AG08396 (cell line): ENCODE measurements around the gene SPG7.

Source experiments
- DNase-seq: peaks from one replicate; pipeline ENCODE4 v3.0.0; 2012; ENCODE audit warnings: low spot score, mixed read lengths

Gene SPG7

DNA sequence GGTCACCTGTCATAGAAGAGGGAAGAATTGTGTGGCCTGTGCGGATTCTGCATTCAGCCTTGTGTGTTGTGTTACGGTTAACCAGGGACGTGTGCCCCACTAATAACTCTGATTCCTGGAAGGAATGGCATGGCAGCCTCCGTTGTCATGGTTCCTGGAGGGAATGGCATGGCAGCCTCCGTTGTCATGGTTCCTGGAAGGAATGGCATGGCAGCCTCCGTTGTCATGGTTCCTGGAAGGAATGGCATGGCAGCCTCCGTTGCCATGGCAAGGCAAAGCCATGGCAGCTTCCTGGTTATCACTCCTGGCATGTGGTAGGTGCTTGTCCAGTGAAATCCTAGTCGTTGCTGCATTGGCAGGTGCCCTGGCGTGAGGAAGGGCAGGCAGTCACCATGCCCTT is 8.9 kb downstream of the SPG7 start:
- DNase-seq: no peak

DNA sequence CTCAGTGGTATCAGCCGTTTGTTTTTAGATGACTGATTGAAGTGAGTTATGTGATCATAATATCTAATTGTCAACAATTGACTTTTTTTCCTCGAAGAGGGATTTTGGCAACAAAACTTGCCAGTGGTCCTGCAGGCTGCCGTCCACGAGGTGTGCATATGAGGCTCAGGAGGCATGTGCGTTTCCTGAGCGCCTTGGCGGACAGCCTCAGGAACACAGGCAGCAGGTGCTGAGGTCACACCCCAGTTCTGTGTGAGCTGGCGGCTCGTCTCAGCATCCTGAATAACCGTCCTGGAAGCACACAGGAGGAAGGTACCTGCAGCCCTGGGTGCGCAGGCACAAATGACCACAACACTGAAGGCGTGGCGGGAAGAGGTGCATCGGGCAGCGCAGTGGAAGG is 11.7 kb downstream of the SPG7 start:
- DNase-seq: no peak

DNA sequence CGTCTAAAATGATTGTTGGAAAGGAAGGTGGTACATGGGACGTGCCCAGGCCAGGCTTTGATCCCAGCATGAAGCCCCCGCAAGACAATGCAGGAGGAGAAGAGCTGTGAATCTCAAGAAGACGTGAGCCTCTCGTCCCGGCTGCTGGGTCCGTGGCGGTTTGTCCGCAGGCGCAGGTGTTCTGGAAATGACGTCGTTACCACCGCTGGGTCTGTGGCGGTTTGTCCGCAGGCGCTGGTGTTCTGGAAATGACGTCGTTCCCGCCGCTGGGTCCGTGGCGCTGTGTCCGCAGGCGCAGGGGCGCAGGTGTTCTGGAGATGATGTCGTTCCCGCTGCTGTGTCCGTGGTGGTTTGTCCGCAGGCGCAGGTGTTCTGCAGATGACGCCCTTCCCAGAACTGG is 14.1 kb downstream of the SPG7 start:
- DNase-seq: no peak

DNA sequence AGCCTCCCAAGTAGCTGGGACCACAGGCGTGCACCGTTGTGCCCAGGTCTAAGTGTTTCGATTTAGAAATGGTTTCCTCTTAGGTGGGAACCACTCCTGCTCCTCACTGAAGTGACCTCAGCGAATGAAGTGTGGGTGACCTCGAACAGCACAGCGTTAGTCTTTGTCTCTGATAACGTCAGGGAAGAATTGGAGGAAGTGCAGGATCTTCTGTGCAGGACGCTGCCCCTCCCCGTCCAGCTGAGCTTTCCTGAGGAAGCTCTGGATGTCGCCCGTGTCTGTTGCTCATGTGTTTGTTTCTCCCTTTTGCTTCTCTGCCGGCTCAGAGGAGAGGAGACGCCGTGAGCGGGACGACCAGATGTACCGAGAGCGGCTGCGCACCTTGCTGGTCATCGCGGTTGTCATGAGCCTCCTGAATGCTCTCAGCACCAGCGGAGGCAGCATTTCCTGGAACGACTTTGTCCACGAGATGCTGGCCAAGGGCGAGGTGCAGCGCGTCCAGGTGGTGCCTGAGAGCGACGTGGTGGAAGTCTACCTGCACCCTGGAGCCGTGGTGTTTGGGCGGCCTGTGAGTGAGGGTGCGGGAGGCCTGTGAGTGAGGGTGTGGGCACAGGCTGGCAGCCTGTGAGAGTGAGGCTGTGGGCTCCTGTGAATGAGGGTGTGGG is 15.6 kb downstream of the SPG7 start:
- DNase-seq: no peak

DNA sequence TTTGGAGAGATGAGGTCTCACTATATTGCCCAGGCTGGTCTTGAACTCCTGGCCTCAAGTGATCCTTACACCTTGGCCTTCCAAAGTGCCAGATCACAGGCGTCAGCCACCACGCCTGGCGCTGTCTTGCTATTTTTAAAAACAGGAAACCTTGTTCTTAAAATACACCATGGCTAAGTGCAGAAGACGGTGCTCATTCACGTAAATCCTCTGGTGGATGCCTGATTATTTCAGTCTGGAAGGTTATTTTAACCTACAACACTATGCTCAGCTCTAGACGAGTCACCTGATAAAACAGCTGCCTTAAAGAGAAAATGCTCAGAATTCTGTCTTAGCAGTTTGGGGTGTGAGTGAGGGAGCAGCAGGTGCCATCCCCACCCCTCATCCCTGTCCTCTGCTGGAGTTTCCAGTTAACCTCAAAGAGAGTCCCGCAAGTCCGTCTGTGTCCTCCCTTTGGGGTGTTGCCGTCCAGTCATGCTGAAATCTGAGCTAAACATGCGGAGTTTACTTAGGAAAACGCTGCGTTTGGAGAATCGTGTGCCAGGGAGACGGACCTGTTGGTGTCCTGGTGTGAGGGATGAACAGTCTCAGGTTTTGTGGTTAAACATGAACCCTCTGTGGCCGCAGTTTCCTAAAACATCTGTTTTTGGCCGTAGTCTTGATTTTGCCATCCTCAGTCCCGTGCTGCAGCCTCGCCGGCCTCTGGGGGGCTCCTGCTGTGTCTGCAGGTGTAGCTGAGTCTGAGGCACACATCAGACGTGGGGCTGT is 17.1 kb downstream of the SPG7 start:
- no peak for DNase-seq

DNA sequence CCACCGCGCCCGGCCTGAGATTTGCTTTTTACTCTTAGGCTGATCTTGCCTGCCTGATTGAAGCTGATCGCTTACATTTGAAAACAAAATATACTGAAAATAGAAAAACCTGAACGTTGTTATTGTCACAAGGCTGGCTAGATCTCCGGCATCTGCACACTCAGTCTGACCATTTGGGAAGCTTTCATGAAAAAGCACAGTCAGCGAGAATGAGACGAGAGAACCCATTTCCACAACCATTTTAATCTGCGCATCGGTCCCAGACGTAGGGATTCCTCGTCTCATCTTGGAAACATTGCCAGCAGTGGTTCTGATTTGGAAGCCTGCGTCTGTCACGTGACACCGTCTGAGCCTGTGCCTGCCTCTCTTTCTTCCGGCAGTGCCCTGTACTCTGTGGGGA is 20.9 kb downstream of the SPG7 start:
- no peak for DNase-seq

DNA sequence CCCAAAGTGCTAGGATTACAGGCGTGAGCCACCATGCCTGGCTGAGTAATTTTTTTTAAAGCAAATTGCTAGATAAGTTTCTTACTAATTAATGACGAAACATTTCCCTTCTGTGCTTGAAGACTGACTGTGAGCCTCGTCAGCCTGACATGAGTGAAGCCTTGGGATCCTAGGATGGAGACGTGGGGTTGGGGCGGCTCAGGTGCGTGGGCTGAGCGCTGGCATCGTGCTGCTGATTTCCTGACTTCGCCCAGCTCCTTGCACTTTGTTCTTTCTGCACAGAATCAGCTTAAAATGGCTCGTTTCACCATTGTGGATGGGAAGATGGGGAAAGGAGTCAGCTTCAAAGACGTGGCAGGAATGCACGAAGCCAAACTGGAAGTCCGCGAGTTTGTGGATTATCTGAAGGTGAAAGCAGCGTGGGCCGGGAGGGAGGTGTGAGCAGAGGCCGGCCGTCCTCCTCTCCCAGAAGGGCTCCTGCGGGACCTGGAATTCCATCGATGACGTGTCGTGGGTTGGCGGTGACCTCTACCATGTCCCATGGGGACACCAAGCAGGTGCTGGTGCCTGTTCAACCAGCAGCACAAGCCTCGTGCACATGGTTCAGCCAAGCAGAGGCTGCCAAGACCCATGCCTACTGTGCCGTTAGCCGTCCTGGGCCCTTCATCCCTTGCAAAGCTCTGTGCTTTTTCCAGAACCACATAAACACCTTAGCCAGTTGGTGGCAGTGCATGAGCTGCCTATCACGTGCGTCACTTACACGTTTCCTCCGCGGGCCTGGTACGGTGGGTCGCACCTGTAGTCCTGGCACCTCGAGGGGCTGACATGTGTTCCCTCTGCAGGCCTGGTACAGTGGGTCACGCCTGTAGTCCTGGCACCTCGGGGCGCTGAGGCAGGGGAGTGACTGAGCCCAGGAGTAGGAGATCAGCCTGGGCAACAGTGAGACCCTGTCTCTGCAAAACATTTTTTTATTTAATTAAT is 22.5 kb downstream of the SPG7 start:
- DNase-seq: no peak

DNA sequence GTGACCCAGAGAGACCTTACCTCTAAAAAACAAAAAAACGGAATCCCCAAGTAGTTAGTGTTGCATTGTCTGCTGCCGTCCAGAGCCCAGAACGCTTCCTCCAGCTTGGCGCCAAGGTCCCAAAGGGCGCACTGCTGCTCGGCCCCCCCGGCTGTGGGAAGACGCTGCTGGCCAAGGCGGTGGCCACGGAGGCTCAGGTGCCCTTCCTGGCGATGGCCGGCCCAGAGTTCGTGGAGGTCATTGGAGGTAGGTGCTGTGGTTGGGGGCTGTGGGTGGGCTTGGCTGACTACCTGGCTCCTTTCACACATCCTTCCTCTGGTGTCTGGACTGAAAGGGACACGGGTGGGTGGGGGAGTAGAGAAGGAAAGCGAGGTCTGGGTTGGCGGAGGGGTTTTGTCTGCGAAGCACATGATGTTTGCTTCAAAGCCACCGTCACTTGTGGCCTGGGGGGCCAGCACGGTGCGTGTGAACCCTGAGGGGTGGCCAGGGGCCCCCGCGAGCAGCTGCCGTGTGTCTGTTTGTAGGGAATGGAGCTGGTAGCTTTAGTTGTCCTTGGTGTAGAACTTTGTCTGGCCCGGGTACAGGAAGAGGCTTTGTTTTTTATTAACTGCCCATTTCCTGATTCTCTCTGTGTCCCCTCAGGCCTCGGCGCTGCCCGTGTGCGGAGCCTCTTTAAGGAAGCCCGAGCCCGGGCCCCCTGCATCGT is 23.8 kb downstream of the SPG7 start:
- DNase-seq: no peak

DNA sequence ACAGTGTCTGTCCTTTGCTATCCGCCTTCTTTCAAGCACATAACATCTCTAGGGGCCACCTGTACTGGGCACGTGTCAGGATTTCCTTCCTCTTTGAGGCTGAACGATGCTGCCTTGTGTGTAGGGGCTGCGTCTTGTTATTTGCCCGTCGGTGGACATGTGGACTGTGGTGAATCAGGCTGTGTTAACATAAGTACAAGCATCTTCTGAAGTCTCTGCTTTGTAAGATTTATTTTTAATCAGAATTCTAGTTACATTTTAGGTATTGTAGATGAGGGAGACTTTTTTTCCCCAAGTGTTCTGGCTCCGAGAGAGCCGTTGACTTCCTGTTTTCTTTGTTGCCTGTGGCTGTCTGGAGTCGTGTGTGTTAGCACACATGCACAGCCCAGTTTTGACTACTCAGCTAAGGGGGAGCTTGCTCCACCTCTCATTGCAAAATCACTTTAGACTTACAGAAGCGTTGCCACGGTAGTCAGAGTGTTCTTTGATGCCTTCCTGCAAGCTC is 26.1 kb downstream of the SPG7 start:
- DNase-seq: no peak

DNA sequence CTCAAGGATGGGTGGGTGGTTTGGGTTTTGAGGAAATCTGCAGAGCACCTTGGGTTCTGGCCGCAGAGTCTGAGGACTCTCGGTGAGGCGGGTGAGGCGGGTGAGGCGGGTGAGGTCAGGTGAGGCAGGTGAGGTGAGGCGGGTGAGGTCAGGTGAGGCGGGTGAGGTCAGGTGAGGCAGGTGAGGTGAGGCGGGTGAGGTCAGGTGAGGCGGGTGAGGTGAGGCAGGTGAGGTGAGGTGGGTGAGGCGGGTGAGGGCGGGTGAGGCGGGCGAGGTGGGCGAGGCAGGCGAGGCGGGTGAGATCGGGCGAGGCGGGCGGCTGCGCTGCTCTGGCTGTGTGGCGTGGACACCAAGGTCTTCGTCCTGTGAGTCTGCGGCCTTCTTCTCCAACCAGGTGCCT is 28.2 kb downstream of the SPG7 start:
- DNase-seq: no peak

DNA sequence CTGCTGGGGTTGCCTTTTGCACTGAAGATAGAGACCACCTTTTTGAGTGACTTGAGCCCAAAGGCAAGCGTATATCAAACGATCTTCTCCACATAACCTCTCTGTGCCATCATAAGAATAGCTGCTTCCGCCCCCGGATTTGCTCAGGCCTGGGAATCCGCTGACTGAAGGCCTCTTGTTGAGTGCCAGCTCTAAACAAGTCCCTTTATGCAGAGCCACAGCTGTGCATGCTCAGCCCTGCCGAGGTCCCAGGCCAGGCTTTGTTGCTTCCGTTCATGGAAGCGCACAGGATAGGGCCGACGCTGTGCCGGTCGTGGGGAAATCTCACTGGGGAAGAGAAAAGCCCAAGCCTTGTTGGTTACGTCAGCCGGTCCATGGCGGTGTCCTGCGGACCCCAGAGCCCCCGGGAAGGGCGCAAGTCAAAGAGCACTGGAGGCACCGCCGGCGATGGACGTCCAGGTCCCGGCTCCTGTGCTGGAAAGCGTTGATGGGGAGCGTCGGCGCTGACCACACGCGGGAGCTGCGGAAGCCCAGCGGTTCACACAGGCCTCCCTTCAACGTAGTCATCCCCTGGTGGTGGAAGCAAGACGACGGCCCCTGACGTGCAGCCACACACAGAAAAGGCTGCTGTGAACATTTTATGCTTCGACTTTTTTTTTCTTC is 28.8 kb downstream of the SPG7 start:
- DNase-seq: no peak

DNA sequence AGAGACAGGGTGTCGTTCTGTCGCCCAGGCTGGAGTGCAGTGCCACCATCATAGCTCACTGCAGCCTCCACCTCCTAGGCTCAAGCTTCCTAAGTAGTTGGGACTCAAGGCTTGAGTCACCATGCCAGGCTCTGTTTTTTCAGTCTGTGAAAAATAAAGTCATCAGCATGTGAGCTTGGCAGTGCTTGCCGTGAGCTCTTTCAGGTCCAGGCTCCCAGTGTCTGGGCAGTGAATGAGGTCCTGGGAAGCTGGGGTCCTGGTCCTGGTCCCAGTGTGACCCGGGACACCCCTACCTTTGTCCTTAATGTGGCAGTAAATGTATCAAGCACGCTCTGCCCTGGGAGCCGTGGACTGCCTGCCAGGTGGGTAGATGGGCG is 29.3 kb downstream of the SPG7 start:
- no peak for DNase-seq

DNA sequence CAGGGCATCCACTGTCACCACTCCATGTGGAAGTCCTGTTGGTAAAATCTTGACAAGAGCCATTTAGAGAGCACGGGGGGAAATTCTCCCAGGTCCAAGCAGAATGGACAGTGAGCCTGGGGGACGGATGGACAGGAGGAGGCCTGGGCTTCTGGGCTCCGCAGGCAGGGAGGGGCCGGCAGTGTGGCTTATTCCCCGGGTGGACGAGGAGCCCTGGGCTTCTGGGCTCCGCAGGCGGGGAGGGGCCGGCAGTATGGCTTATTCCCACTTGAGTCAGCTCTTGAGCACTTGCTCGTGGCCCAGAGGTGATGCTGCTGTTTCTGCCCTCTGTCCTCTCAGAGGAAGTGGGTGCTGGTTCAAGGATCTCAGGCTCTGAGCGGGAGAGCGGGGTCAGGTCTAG is 30.1 kb downstream of the SPG7 start:
- DNase-seq: no peak

DNA sequence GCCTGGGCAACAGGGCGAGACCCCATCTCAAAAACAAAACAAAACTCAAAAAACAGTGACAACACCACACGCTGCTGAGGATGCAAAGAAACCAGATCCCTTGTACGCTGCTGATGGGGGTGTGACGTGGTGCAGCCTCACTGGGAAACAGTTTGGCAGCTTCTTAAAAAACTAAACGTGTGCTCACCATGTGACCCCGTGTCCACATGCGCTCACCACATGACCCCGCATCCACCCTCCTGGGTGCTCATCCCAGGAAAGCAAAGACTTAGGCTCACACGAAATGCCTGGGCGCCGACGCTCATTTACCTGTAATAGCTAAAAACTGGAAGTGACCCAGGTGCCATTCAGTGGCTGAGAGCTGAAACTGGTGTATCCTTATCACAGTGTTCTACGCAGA is 32.4 kb downstream of the SPG7 start:
- DNase-seq: no peak

DNA sequence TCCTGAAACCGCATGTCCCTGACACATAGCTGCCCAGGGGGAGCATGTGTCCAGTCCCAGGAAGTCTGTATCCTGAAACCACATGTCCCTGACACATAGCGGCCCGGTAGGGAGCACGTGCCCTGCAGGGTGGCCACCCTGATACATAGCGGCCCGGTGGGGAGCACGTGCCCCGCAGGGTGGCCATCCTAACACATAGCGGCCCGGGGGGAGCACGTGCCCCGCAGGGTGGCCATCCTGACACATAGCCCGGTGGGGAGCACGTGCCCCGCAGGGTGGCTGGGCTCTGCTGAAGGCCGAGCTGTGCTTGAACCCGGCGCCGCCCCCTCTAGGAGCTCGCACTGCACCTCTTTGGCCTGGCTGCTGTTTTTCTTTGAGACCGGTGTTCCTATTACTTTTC is 33.6 kb downstream of the SPG7 start:
- DNase-seq: no peak

DNA sequence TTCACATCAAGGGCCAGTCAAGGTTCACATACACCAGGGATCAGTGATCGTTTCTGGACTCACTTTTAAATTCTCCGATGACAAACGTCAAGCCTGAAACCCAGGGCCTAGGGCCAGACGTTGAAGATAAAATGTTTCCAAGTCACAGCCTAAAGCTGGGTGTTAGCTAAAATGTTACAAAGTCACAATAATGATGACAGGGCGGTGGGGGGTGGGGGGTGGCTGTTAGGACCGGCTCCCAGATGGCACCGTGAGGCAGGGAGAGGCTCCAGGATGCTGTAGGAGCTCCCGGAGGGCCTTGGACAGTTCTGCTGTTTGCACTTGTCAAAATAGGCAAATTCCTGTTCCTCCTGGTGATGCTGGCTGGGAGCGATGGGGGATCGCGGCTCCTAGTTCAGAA is 35.9 kb downstream of the SPG7 start:
- no peak for DNase-seq

DNA sequence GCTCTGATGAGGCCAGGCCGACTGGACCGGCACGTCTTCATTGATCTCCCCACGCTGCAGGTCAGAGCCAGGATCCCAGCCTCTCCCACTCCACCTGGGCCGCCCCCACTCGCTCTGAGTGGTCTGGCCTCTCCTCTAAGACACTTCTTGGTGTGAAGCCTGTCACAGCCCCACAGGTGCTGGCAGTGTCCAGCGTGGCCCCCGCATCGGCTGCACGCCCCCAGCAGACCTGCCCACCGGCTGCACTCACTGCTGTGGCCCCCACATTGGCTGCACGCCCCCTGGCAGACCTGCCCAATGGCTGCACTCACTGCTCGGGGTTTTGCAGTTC is 36.5 kb downstream of the SPG7 start:
- DNase-seq: no peak

DNA sequence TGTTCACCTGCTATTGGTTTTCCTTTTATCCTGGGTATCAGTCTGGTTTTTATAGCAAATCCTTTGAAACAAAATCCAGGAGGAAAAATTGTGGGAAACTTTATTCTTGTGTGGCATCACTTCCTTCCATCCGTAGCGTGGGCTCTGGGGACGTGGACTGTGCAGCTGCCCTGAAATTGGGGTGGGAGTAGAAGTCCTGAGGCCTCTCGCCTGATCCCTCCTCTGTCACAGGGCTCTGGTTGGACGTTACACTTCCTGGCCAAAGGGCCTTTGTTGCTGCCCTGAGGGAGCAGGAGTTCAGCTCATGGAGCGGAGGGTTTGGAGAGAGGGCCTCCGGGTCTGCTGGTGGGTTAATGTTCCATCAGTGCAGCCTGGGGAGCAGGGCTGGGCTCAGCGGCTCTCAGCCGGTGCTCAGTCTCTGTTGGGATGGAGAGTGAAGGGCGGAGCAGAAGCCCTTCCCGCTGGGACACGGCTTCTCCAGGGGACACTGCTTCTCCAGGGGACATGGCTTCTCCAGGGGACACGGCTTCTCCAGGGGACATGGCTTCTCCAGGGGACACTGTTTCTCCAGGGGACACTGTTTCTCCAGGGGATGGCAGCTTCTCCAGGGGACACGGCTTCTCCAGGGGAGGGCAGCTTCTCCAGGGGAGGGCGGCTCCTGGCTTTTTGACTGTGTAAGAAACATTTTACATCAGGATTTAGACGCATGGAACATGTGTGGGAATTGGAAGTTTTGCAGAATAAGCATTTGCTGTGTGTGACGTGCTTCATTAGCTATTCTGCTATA is 37.0 kb downstream of the SPG7 start:
- no peak for DNase-seq

DNA sequence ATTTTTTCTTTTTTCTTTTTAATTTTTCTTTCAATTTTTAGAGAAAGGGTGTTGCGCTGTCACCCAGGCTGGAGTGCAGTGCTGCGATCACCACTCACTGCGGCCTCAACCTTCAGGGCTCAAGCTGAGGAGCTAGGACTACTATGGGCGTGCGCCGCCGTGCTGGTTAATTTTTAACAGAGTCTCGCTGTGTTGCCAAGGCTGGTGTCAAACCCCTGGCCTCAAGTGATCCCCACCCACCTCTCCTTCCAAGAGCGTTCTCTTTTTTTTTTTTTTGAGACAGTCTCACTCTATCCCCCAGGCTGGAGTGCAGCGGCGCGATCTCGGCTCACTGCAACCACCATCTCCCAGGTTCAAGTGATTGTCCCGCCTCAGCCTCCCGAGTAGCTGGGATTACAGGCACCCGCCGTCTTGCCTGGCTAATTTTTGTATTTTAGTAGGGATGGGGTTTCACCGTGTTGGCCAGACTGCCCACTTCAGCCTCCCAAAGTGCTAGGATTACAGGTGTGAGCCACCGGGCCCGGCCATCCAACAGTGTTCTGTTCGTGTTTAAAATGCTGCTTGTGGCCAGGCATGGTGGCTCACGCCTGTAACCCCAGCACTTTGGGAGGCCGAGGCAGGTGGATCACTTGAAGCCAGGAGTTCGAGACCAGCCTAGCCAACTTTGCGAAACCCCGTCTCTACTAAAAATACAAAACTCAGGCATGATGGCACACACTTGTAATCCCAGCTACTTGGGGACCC is 37.8 kb downstream of the SPG7 start:
- DNase-seq: no peak

DNA sequence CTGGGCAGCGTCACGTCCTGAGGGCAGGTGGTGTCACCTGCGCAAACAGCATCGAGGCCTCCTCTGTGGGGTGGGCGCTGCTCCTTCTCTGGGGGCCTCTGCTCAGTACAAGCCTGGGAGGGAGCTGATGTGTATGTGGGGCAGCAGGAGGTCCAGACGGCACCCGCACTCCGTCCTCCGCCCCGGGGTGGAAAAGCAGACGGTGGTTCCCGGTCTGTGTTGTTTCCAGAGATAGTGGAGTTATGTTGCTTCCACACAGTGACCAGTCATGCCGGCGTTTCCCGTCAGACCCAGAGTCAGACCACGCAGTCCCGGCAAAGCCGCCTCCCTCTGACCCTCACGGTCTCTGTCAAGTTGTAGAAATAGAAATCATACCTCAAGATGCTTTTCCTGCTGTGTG is 38.6 kb downstream of the SPG7 start:
- DNase-seq: no peak
